Endometrial microvascular endothelial cells (primary cell): Measurements from ENCODE around the gene ATP6V0C. TPM values are rescaled to one million over a fixed set of nuclear protein-coding genes. Genes with fewer than 3 reads are reported as not detected.
"Not testable (repeated sequence)": the region's sequence is repeated elsewhere in the genome, so short reads cannot be mapped to it uniquely, and the experiment has no call there.

ENCODE experiments used
- in situ Hi-C: cut with HindIII; loops from 2 replicates; pipeline ENCODE4 v1.10.0; 2017; ENCODE audit warnings: low sequenced_read_pairs, low pct_unique_long_range_greater_than_20kb; ENCODE audit errors: inconsistent ontology term
- total RNA-seq: library from RNA; depleted of rRNA; stranded (reverse); fragments of >200 nt; gene quantifications from one replicate; pipeline ENCODE4 v1.2.3, GENCODE V29; 2015; ENCODE audit errors: inconsistent ontology term

Gene ATP6V0C
- total RNA-seq, 1 donor from 2014 or later, result 55.0 TPM

- in situ Hi-C loops, result no loop called here
Observed at GRCh38 chr16:2533912-2534311, 20.2 kb downstream of the ATP6V0C start.

GRCh38 chr16:2534335-2534734, 20.6 kb downstream of the ATP6V0C start:
- in situ Hi-C loops, result not testable (repeated sequence)

DNA sequence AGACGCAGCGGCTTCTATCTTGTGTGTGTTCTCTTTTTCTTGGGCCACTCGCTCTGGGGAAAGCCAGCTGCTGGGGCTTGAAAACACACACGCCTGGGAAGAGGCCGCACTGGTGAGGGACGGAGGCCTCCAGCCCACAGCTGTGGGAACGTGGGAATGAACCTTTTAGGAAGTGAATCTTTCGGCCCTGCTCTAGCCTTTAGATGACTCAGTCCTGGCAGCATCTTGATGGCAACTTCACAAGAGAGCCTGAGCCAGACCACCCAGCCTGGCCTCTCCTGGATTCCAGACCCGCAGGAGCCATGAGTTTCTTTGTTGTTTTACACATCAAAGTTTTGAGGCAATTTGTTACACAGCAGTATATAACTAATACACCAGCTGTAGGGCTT, 21.9 kb downstream of the ATP6V0C start:
- in situ Hi-C loops, result no loop called here

GRCh38 chr16:2537451-2538379, 24.0 kb downstream of the ATP6V0C start, which contains the start of gene PDPK1:
Gene PDPK1, plus strand, starts transcription at chr16:2538021. Its CDS starts 92 bp downstream, at chr16:2538113.
- in situ Hi-C loops, result no loop called here

- in situ Hi-C loops, result not testable (repeated sequence)
Observed at GRCh38 chr16:2539192-2539844, 25.6 kb downstream of the ATP6V0C start.

- in situ Hi-C loops, result not testable (repeated sequence)
Observed at GRCh38 chr16:2539845-2540458, 26.2 kb downstream of the ATP6V0C start.

DNA sequence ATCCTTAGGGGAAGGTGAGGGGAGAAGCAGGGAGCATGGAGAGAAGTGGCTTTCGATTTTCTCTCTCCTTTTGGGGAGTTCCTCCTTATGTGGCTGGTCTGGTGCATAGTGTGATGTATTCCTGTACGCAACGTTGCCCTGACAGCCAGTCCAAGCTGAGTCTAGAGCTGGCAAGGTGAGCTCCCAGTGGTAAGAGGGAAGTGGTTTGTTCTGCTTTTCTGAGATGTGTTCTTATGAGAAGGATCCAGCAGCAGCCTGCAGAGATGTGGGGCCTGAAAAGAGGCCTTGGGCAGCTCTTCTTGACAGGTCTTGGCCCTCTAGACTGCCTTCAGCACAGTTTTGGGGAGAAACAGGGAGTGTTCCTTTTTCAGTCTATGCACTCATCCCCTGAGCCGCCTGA, 27.2 kb downstream of the ATP6V0C start:
- in situ Hi-C loops, result not testable (repeated sequence)

- in situ Hi-C loops, result not testable (repeated sequence)
Observed at GRCh38 chr16:2541409-2541808, 27.7 kb downstream of the ATP6V0C start.

- in situ Hi-C loops, result not testable (repeated sequence)
Observed at GRCh38 chr16:2543771-2544170, 30.0 kb downstream of the ATP6V0C start.

DNA sequence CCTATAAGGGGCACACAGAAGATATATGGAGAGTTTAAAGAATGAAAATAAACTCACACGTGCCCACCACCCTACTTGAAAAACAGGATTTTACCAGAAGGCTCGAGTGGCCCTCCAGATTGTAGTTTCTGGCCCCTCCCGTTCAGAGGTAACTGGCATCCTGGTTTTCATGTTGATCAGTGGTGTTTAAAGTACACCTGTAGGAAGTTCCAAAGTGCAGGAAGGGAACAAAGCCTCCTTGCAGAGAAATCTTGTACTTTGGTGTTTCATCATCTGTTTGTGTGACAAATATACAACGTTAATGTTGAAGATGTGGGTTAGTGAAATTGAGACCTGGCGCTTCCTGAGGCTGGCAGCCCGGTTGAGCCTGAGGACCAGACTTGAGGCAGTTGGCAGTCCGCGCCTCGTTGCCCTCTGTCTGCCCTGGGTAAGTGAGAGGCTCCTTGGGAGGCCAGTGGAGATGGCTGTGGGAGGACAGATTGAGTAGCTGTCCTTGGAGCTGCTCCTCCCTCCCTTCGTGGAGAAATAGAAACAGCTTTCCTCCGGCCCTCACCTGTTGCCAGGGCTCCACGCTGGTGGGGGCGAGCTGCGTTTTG, 36.6 kb downstream of the ATP6V0C start:
- in situ Hi-C loops, result not testable (repeated sequence)

DNA sequence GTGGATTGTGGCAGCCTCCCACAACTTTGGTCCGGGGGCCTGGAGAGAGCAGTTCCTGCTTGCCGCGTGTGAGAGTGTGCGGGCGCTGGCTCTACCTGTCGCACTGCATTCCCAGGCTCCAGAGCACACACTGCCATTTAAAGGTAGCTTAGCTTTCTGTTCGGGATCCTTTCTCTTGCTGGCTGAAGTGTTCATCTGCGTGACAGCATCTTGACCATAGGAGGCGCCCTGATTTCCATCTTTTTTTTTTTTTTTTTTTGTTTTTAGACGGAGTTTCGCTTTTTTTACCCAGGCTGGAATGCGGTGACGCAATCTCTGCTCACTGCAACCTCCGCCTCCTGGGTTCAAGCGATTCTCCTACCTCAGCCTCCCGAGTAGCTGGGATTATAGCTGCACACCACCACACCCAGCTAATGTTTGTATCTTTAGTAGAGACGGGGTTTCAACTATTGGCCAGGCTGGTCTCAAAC, 37.7 kb downstream of the ATP6V0C start:
- in situ Hi-C loops, result not testable (repeated sequence)

- in situ Hi-C loops, result not testable (repeated sequence)
Observed at GRCh38 chr16:2554709-2555425, 41.1 kb downstream of the ATP6V0C start.

GRCh38 chr16:2557150-2557549, 43.4 kb downstream of the ATP6V0C start:
- in situ Hi-C loops, result not testable (repeated sequence)

GRCh38 chr16:2560131-2560797, 46.5 kb downstream of the ATP6V0C start:
- in situ Hi-C loops, result not testable (repeated sequence)

- in situ Hi-C loops, result not testable (repeated sequence)
Observed at GRCh38 chr16:2560798-2561133, 47.0 kb downstream of the ATP6V0C start.

DNA sequence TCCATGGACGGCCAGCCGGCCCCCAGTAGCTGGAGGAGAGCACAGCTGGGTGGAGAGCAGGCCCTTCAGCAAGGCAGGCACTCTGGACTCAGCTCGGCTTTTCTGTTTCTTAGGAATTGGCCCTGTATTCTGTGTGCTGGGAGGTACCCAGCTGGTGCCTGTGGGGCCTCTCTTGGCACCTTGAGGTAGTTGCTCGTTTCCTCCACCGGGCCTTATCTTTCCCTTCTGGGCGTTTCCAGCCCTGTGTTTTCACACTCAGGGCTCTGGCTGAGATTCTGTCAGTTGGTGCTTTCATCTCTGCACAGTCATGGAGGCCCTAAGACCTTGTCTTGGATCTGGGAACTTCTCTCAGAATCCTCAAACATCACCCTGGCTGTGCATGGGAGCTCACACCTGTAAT, 53.8 kb downstream of the ATP6V0C start:
- in situ Hi-C loops, result not testable (repeated sequence)

- in situ Hi-C loops, result not testable (repeated sequence)
Observed at GRCh38 chr16:2568573-2568972, 54.8 kb downstream of the ATP6V0C start.
